Fibroblast of upper back skin (primary cell): Measurements from ENCODE around the gene CD109.
"Not testable (repeated sequence)": the region's sequence is repeated elsewhere in the genome, so short reads cannot be mapped to it uniquely, and the experiment has no call there.

Experiments
- DNase-seq: peaks from one replicate; pipeline ENCODE4 v3.0.0-alpha.2; 2013

Gene CD109

GRCh38 chr6:73695619-73696421 lies at the start of gene CD109:
Gene CD109 (plus strand): TSS chr6:73696203. CDS start chr6:73696216, 13 bp downstream.
- peak; percentile 75 for DNase-seq

GRCh38 chr6:73648166-73648565 lies 47.8 kb upstream of the CD109 start:
- no peak for DNase-seq

- no peak for DNase-seq
These were observed 46.2 kb upstream of the CD109 start for GRCh38 chr6:73649783-73650182.

- DNase-seq, result peak; percentile 42
These were observed 43.1 kb upstream of the CD109 start for GRCh38 chr6:73652637-73653570.

- DNase-seq, result peak; percentile 93
These were observed 42.2 kb upstream of the CD109 start, which contains the start of gene SLC17A5 for GRCh38 chr6:73653571-73654424. Gene SLC17A5 (minus strand): TSS chr6:73653992. CDS start chr6:73653886, 106 bp downstream.

- no peak for DNase-seq
These were observed 40.6 kb upstream of the CD109 start for GRCh38 chr6:73655341-73655917.

- DNase-seq, result no peak
These were observed 39.4 kb upstream of the CD109 start for GRCh38 chr6:73656531-73657145.

- DNase-seq, result no peak
These were observed 38.8 kb upstream of the CD109 start for GRCh38 chr6:73657201-73657600.

- no peak for DNase-seq
These were observed 31.3 kb upstream of the CD109 start for GRCh38 chr6:73664701-73665100.

- DNase-seq, result no peak
These were observed 30.2 kb upstream of the CD109 start for GRCh38 chr6:73665686-73666319.

- no peak for DNase-seq
These were observed 29.6 kb upstream of the CD109 start for GRCh38 chr6:73666393-73666792.

GRCh38 chr6:73667798-73668197 lies 28.2 kb upstream of the CD109 start:
- DNase-seq, result no peak

GRCh38 chr6:73669005-73669404 lies 27.0 kb upstream of the CD109 start:
- DNase-seq, result no peak

GRCh38 chr6:73671911-73672685 lies 23.9 kb upstream of the CD109 start:
- no peak for DNase-seq

- peak; percentile 78 for DNase-seq
These were observed 20.4 kb upstream of the CD109 start for GRCh38 chr6:73675466-73676098.

GRCh38 chr6:73679009-73679408 lies 17.0 kb upstream of the CD109 start:
- no peak for DNase-seq

- not testable (repeated sequence) for DNase-seq
These were observed 16.2 kb upstream of the CD109 start for GRCh38 chr6:73679846-73680245.

GRCh38 chr6:73680289-73680918 lies 15.6 kb upstream of the CD109 start:
- no peak for DNase-seq

GRCh38 chr6:73683574-73683973 lies 12.4 kb upstream of the CD109 start:
- not testable (repeated sequence) for DNase-seq
